A549 (cell line): ENCODE results near the gene GRIN2B. TPM values are rescaled to one million over a fixed set of nuclear protein-coding genes. Genes with fewer than 3 reads are reported as not detected.

Source experiments
- ATAC-seq, 2 experiments: fragments of 200-7000 bp in 1 of 2; fragments of >200 bp in 1 of 2; cut with Nextera tagmentation in 1 of 2; cut with Tn5 transposase in 1 of 2; 3 replicates each; pipeline versions ENCODE4 v1.8.0 to v1.9.1; 2018 to 2020; ENCODE audit warnings: mild to moderate bottlenecking in 1 of 2, moderate library complexity in 1 of 2
- CTCF ChIA-PET: fragments of 300-600 bp; sonication (Branson Sonifier 250); formaldehyde crosslinking; extraction: SDS; loops from one replicate; lab custom pipeline; 2021; ENCODE audit warnings: antibody characterized with exemption, inconsistent platforms; lab: Yijun Ruan, JAX
- POLR2A ChIA-PET: fragments of 350-600 bp; formaldehyde crosslinking; extraction: SDS; loops from one replicate; lab custom pipeline; 2021; ENCODE audit warnings: antibody characterized with exemption, inconsistent platforms; lab: Yijun Ruan, JAX
- DNase-seq, 2 experiments: peaks; one replicate each; pipeline versions ENCODE4 v3.0.0 to v3.0.0-alpha.2; 2011 to 2016; ENCODE audit warnings: low read depth in 1 of 2, low spot score in 1 of 2
- FAIRE-seq: peaks from 2 replicates; lab custom pipeline; 2011; peaks lifted over from hg19 to GRCh38; lab: Jason Lieb, UNC
- H3K27ac ChIP-seq, 2 experiments: fragments of >200 bp; sonication (Bioruptor Twin); formaldehyde crosslinking; 3 replicates each; pipeline ENCODE4 v1.5.1; 2016 to 2017
- H3K4me1 ChIP-seq: fragments of >200 bp; sonication (Bioruptor Twin); formaldehyde crosslinking; 3 replicates; pipeline ENCODE4 v1.6.1; 2016
- H3K4me2 ChIP-seq: fragments of >200 bp; sonication (Bioruptor Twin); formaldehyde crosslinking; 3 replicates; pipeline ENCODE4 v1.6.1; 2016
- H3K4me3 ChIP-seq: fragments of >200 bp; sonication (Bioruptor Twin); formaldehyde crosslinking; 3 replicates; pipeline ENCODE4 v1.5.1; 2016
- H3K9me3 ChIP-seq: fragments of >200 bp; sonication (Bioruptor Twin); formaldehyde crosslinking; 3 replicates; pipeline ENCODE4 v1.6.1; 2016
- ATOH8 ChIP-seq: fragments of 250-450 bp; sonication (Bioruptor Pico); IDR thresholded peaks from 2 replicates; pipeline ENCODE4 v1.5.0; 2020; ENCODE audit warnings: low read depth, mild to moderate bottlenecking, moderate library complexity
- BHLHE40 ChIP-seq: IDR thresholded peaks from 2 replicates; pipeline ENCODE4 v1.6.1; 2012; ENCODE audit warnings: low read depth, low read length, inconsistent platforms
- CBX2 ChIP-seq: fragments of 200-600 bp; sonication (generic); IDR thresholded peaks from 2 replicates; pipeline ENCODE4 v1.6.1; 2016; ENCODE audit warnings: low read depth, mild to moderate bottlenecking, borderline replicate concordance
- CHD2 ChIP-seq: fragments of 150-350 bp; IDR thresholded peaks from 2 replicates; pipeline ENCODE4 v1.6.1; 2014; ENCODE audit warnings: low read length; ENCODE audit not compliant: partially characterized antibody
- CHD4 ChIP-seq: fragments of 200-600 bp; sonication (generic); IDR thresholded peaks from 2 replicates; pipeline ENCODE4 v1.6.1; 2016; ENCODE audit warnings: antibody characterized with exemption, mild to moderate bottlenecking, borderline replicate concordance
- CTCF ChIP-seq: fragments of >200 bp; sonication (Bioruptor Twin); formaldehyde crosslinking; IDR thresholded peaks from 3 replicates; pipeline ENCODE4 v1.5.1; 2016
- EP300 ChIP-seq, 2 experiments: fragments of >200 bp; sonication (Bioruptor Twin); formaldehyde crosslinking; IDR thresholded peaks; 2 replicates in 1 of 2; 3 replicates in 1 of 2; pipeline ENCODE4 v1.6.1; 2016 to 2017
- FOSB ChIP-seq: fragments of 250-450 bp; sonication (Bioruptor Pico); IDR thresholded peaks from 2 replicates; pipeline ENCODE4 v1.5.0; 2020; ENCODE audit warnings: mild to moderate bottlenecking, moderate library complexity
- GATA3 ChIP-seq: IDR thresholded peaks from 2 replicates; pipeline ENCODE4 v1.6.1; 2012; ENCODE audit warnings: borderline replicate concordance
- HES2 ChIP-seq: fragments of >200 bp; sonication (Bioruptor Twin); formaldehyde crosslinking; IDR thresholded peaks from 2 replicates; pipeline ENCODE4 v1.6.1; 2016
- HEYL ChIP-seq: fragments of 250-450 bp; sonication (Bioruptor Pico); IDR thresholded peaks from 2 replicates; pipeline ENCODE4 v1.8.0; 2021; ENCODE audit warnings: mild to moderate bottlenecking, moderate library complexity
- HMGXB4 ChIP-seq: fragments of 250-450 bp; sonication (Bioruptor Pico); IDR thresholded peaks from 2 replicates; pipeline ENCODE4 v1.5.0; 2021; ENCODE audit warnings: mild to moderate bottlenecking, moderate library complexity, borderline replicate concordance
- HOXB13 ChIP-seq: fragments of 250-450 bp; sonication (Bioruptor Pico); IDR thresholded peaks from 2 replicates; pipeline ENCODE4 v1.5.0; 2020; ENCODE audit warnings: low read depth, mild to moderate bottlenecking, moderate library complexity
- HOXB5 ChIP-seq: fragments of 250-450 bp; sonication (Bioruptor Pico); IDR thresholded peaks from 2 replicates; pipeline ENCODE4 v1.5.0; 2020; ENCODE audit warnings: mild to moderate bottlenecking, moderate library complexity
- JUN ChIP-seq, 2 experiments: fragments of >200 bp; sonication (Bioruptor Twin); formaldehyde crosslinking; IDR thresholded peaks; 2 replicates in 1 of 2; 3 replicates in 1 of 2; pipeline ENCODE4 v1.6.1; 2016 to 2017
- KDM1A ChIP-seq: fragments of 200-600 bp; sonication (generic); IDR thresholded peaks from 2 replicates; pipeline ENCODE4 v1.6.1; 2016; ENCODE audit warnings: low read depth, mild to moderate bottlenecking
- KDM5A ChIP-seq: fragments of 200-600 bp; sonication (generic); IDR thresholded peaks from 2 replicates; pipeline ENCODE4 v1.6.1; 2016; ENCODE audit warnings: antibody characterized with exemption, mild to moderate bottlenecking
- MAFK ChIP-seq: fragments of 450-650 bp; IDR thresholded peaks from 2 replicates; pipeline ENCODE4 v1.6.1; 2014; ENCODE audit not compliant: partially characterized antibody
- MAZ ChIP-seq: fragments of 150-350 bp; IDR thresholded peaks from 2 replicates; pipeline ENCODE4 v1.6.1; 2014; ENCODE audit warnings: antibody characterized with exemption, low read depth, low read length, borderline replicate concordance
- MYC ChIP-seq: IDR thresholded peaks from 2 replicates; pipeline ENCODE4 v1.6.1; 2012; ENCODE audit warnings: mild to moderate bottlenecking, inconsistent platforms, low read length, improper control_type of control experiment, borderline replicate concordance
- NFE2L2 ChIP-seq: fragments of 150-350 bp; conservative IDR thresholded peaks from 2 replicates; pipeline ENCODE4 v1.6.1; 2014; ENCODE audit warnings: low read length
- NPAS2 ChIP-seq: fragments of 250-450 bp; sonication (Bioruptor Pico); IDR thresholded peaks from 2 replicates; pipeline ENCODE4 v1.8.0; 2022; ENCODE audit warnings: mild to moderate bottlenecking, moderate library complexity, borderline replicate concordance
- POLR2A ChIP-seq: IDR thresholded peaks from 2 replicates; pipeline ENCODE4 v1.6.1; 2012; ENCODE audit warnings: mild to moderate bottlenecking, low read length
- RCOR1 ChIP-seq: fragments of 150-350 bp; IDR thresholded peaks from 2 replicates; pipeline ENCODE4 v1.6.1; 2014; ENCODE audit warnings: antibody characterized with exemption, low read length, low read depth
- RFX5 ChIP-seq: fragments of 450-650 bp; IDR thresholded peaks from 2 replicates; pipeline ENCODE4 v1.7.1; 2014; ENCODE audit warnings: antibody characterized with exemption, mild to moderate bottlenecking, moderate library complexity
- TFCP2L1 ChIP-seq: fragments of 250-450 bp; sonication (Bioruptor Pico); IDR thresholded peaks from 2 replicates; pipeline ENCODE4 v1.5.0; 2021; ENCODE audit warnings: mild to moderate bottlenecking
- TP53 ChIP-seq: fragments of 250-450 bp; sonication (Bioruptor Pico); IDR thresholded peaks from 2 replicates; pipeline ENCODE4 v1.5.0; 2021; ENCODE audit warnings: mild to moderate bottlenecking, moderate library complexity
- ZFP36 ChIP-seq: fragments of 450-650 bp; IDR thresholded peaks from 2 replicates; pipeline ENCODE4 v1.6.1; 2014; ENCODE audit warnings: borderline replicate concordance; ENCODE audit not compliant: partially characterized antibody
- WGBS: methylation state at CpG from one replicate; pipeline ENCODE4 v1.1.6; 2017; ENCODE audit errors: missing lambda C conversion rate; 5-methylcytosine and 5-hydroxymethylcytosine counted together
- polyA plus RNA-seq, 4 experiments: library from polyadenylated mRNA; depleted of rRNA in 3 of 4; stranded (reverse); fragments of >200 nt; fragmentation: RNase III in 1 of 4; extraction: RNeasy Plus Mini Kit Qiagen cat#74134 plus additional on column Dnase treatment in 1 of 4; gene quantifications; 2 replicates in 3 of 4; 3 replicates in 1 of 4; pipeline ENCODE4 v1.2.3, GENCODE V29; 2011 to 2017
- TF ChIP-seq, protein P1 (sequence below): IDR thresholded peaks from 2 replicates; pipeline ENCODE4 v1.6.1; 2012

Gene GRIN2B
- polyA plus RNA-seq, 2 of the 4 experiments (the other 2 are of a cell fraction): 2.4 to 3.2 TPM

DNA sequence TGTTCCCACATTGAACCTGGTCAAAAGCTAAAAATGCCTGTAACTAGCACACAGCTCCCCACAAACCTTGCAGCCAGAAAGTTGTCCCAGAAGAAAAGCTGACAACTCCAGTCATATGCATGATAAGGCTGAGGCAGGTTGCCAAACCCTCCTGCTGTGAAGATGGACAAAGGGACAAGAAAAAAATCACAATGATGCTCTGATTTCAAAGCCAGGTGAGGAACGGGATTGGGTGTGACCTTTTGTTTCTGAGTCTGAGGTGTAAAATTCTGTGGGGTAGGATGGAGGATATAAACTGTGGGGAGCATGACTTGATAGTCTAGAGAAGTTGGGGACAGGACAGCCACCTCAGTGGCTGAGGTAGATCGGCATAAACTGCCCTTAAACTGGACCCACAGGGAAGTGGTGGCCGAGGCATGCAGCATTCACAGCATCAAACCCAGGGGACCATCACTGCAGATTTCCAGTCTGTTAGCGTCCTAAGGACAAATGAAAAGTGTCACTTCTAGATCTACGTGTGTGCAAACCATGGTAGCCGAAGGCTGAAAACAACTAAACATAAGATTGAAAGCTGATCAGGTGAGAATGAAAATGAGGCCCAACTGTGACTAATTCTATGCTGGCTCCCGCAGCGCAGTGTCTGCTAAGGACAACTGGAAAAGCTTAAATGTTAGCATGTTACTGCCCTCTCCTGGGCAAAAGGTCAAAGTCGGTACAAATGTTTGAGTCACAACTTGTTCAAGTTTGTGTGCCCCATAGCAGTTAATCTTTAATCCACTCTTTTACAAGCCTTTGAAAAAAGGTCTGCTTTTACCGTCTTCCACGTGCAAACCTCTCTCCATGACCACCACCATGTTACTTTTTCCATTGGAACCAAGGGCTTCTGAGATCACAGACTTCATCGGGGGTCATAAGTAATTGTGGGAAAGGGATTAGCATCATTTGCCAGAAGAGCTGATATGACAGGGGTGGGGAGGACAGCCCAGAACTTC, 39.8 kb downstream of the GRIN2B start (continued):
- TF ChIP-seq KDM5A (no peak), NFE2L2 (no peak), BHLHE40 (no peak), CHD4 (no peak), HES2 (no peak), GATA3 (peak; percentile 61; the same call in 1 of the 2 replicates), CHD2 (no peak), TFCP2L1 (CRISPR knock-in tag) (no peak), ZFP36 (no peak), ATOH8 (CRISPR knock-in tag) (peak; percentile 88), RFX5 (no peak), HOXB13 (peak; percentile 86; the same call in 1 of the 2 replicates), MAFK (no peak), POLR2A (no peak), MAZ (no peak), MYC (0 out of 2 replicates have a peak, but pooled peaks have one; percentile 31), RCOR1 (no peak), HEYL (CRISPR knock-in tag) (no peak), NPAS2 (no peak), EP300 (IDR thresholded peaks at IDR 0.05) (no peak), HOXB5 (CRISPR knock-in tag) (peak; percentile 67; the same call in 1 of the 2 replicates), KDM1A (no peak), FOSB (0 out of 2 replicates have a peak, but pooled peaks have one; percentile 37)
- TF ChIP-seq, protein P1, sequence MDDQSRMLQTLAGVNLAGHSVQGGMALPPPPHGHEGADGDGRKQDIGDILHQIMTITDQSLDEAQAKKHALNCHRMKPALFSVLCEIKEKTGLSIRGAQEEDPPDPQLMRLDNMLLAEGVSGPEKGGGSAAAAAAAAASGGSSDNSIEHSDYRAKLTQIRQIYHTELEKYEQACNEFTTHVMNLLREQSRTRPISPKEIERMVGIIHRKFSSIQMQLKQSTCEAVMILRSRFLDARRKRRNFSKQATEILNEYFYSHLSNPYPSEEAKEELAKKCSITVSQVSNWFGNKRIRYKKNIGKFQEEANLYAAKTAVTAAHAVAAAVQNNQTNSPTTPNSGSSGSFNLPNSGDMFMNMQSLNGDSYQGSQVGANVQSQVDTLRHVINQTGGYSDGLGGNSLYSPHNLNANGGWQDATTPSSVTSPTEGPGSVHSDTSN: no peak

DNA sequence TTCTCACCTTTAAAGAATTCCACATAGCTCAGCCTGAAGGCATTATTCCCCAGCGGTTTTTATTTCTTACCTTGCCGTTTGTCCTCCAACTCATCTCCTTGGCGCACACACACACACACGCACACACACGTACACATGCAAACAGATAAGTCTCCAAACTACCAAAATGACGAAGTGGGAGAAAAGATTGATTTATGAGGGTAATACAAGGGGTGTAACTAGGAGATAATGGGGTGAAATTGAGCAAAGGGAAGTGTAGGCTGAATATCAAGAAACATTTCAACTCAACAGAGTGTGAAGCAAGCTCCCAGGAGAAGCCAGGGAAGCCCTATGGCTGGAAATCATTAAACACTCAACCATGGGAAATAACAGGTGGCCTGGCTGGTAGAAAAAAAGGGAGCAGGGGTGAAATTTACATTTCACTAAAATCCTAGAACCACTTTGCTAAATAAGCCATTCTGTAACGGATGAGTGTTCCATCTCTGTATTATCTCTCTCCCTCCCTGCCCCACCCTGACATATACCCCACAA, 41.0 kb downstream of the GRIN2B start:
- H3K4me3 ChIP-seq: no peak overlapping the region
- ChIA-PET CTCF (interaction anchor here (0.8 to 3.2 kb wide), 19 partner anchors 7 to 685 kb away, joined by 3 to 36 read pairs (median 7); partner anchors contain the start of gene GRIN2B), POLR2A (interaction anchor here (2.4 kb wide), 1 partner anchor 13 kb away, joined by 15 read pairs; no protein-coding TSS in a partner anchor)
- WGBS: 86% methylated on average over 7 of the region's 7 CpGs
- FAIRE-seq: no peak
- DNase-seq: no peak
- no peak for ATAC-seq
- peak overlapping the region; percentile 75 to 85 for H3K27ac ChIP-seq
- H3K9me3 ChIP-seq: peaks cover 24% of the 10 kb centered on the region
- peaks cover 42% of the 10 kb centered on the region for H3K4me1 ChIP-seq
- TF ChIP-seq TP53 (CRISPR knock-in tag) (no peak), HEYL (CRISPR knock-in tag) (no peak), JUN (IDR thresholded peaks at IDR 0.05) (no peak), BHLHE40 (no peak), CTCF (no peak), ZFP36 (no peak), CBX2 (no peak), HES2 (no peak), HMGXB4 (CRISPR knock-in tag) (no peak), ATOH8 (CRISPR knock-in tag) (no peak), GATA3 (no peak), KDM5A (no peak), POLR2A (no peak)
- H3K4me2 ChIP-seq: peak overlapping the region; percentile 69
